Erythroblast (primary cell): ENCODE measurements around the gene NXPE3.

ENCODE experiments used
- GATA1 ChIP-seq: IDR thresholded peaks from 2 replicates; pipeline ENCODE4 v1.6.1; 2011; ENCODE audit warnings: low read depth, mild to moderate bottlenecking, control low read depth, low read length, moderate library complexity
- POLR2A ChIP-seq: IDR thresholded peaks from 2 replicates; pipeline ENCODE4 v1.6.1; 2011; ENCODE audit warnings: mild to moderate bottlenecking, low read length

DNA sequence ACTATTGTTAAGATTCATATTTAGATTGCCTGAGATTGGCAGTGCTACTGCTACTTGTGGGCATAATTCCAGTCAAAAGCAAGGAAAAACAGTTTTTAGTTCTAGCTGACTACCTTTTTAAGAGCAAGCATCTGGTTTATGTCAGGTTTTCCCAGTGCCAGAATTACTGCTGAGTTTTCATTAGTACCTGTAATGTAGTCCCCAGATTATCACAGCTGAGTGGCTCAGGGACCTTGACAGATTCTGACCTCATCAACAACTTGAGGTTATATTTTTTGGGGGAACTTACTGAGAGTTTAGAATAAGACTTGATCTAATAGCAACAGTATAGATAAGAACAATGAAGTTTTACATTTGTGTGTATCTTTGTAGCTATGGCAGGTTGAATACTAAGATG is 31.0 kb downstream of the NXPE3 start:
- TF ChIP-seq POLR2A (no peak), GATA1 (no peak)
